Measurements from ENCODE around the gene TRIM43. TPM values are rescaled to one million over a fixed set of nuclear protein-coding genes. Genes with fewer than 3 reads are reported as not detected.
"Not testable (repeated sequence)": the region's sequence is repeated elsewhere in the genome, so short reads cannot be mapped to it uniquely, and the experiment has no call there.

The TRIM43 gene
- total and polyA plus RNA-seq, 2 donors (not counting 3 experiments of a cell fraction or from before 2014, with no cell fraction given) = not detected

DNA sequence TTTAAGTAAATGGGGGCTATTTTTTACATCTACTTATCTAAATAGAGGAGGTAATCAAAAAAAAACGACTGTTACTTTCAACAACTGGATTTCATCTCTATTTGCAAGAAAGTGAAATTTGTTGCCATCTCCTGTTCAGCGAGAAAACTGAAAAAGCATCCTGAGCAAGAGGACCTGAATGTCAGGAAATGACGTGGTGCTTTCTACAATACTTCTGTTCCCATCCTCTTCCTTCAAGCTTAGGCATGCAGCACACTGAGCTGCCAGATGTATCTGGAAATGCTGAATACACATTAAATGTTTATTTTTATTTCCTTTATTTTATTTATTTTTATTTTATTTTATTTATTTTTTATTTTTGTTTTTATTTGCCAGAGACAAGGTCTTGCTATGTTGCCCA, 21.2 kb downstream of the TRIM43 start:
- H3K9me1 ChIP-seq (replicated peaks; ENCODE audit: control insufficient read depth, extremely low read depth, insufficient read depth, low read length); intact Hi-C loops (cut with micrococcal nuclease); POLR2A ChIA-PET; H4K20me1 ChIP-seq (replicated peaks; ENCODE audit: control insufficient read depth, extremely low read depth, insufficient read depth, low read length); H3K4me3 ChIP-seq (replicated peaks in 1 of 3; ENCODE audit: insufficient read depth in 1 of 3, low read depth in 1 of 3, low read length in 3 of 3); H3K4me2 ChIP-seq (ENCODE audit: insufficient read depth, low read length); H2AFZ ChIP-seq (ENCODE audit: low read depth, low read length); H3K9me3 ChIP-seq (replicated peaks; ENCODE audit: control insufficient read depth, insufficient read depth, low read length); DNase-seq (ENCODE audit: low read depth, low spot score); CTCF ChIA-PET; H3K79me2 ChIP-seq (ENCODE audit: control insufficient read depth, insufficient read depth, low read length); BruUV-seq (replicated peaks); H3K27me3 ChIP-seq (ENCODE audit: control insufficient read depth in 2 of 2, insufficient read depth in 2 of 2, low read length in 2 of 2); H3K27ac ChIP-seq (ENCODE audit: insufficient read depth, low read depth, low read length); H3K4me1 ChIP-seq (ENCODE audit: control insufficient read depth, extremely low read depth, insufficient read depth, low read length); H3K36me3 ChIP-seq (ENCODE audit: control insufficient read depth in 2 of 2, extremely low read depth in 1 of 2, insufficient read depth in 2 of 2, low read length in 2 of 2); H3K9ac ChIP-seq (replicated peaks; ENCODE audit: extremely low read depth, insufficient read depth, low read length); dilution Hi-C loops (cut with MboI; ENCODE audit: extremely low pct_ligation_motif_present, low sequenced_read_pairs); FAIRE-seq: not testable (repeated sequence)

GRCh38 chr2:95622728-95623127, 30.9 kb downstream of the TRIM43 start:
- dilution Hi-C loops (cut with MboI; ENCODE audit: extremely low pct_ligation_motif_present, low sequenced_read_pairs) = not testable (repeated sequence)

DNA sequence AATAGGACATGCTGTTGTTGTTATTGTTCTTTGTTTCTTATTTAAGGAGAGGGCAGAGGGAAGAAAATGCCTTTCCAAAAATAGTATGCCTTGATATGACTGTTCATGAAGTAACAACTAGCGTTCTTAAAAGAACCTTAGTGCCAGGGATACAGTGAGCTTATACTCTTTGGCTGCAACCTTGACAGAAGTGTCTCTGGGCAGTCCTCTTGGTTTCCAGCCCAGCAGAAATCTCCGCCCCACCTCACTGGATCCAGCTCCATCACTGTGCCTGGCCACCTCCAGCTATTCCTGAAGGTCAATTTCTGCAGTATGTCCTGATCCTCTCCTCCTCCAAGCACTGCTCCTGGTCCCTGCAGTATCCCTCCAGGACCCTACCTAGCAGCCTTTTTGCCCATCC, 39.2 kb downstream of the TRIM43 start:
- POLR2A ChIA-PET; intact Hi-C loops (cut with micrococcal nuclease); H3K9me1 ChIP-seq (replicated peaks; ENCODE audit: control insufficient read depth, extremely low read depth, insufficient read depth, low read length); H3K27ac ChIP-seq (ENCODE audit: insufficient read depth, low read depth, low read length); H3K9ac ChIP-seq (replicated peaks; ENCODE audit: extremely low read depth, insufficient read depth, low read length); H4K20me1 ChIP-seq (replicated peaks; ENCODE audit: control insufficient read depth, extremely low read depth, insufficient read depth, low read length); H3K79me2 ChIP-seq (ENCODE audit: control insufficient read depth, insufficient read depth, low read length); H3K27me3 ChIP-seq (ENCODE audit: control insufficient read depth in 2 of 2, insufficient read depth in 2 of 2, low read length in 2 of 2); H2AFZ ChIP-seq (ENCODE audit: low read depth, low read length); H3K4me3 ChIP-seq (replicated peaks in 1 of 3; ENCODE audit: insufficient read depth in 1 of 3, low read depth in 1 of 3, low read length in 3 of 3); H3K4me2 ChIP-seq (ENCODE audit: insufficient read depth, low read length); FAIRE-seq; BruUV-seq (replicated peaks); H3K9me3 ChIP-seq (replicated peaks; ENCODE audit: control insufficient read depth, insufficient read depth, low read length); H3K36me3 ChIP-seq (ENCODE audit: control insufficient read depth in 2 of 2, extremely low read depth in 1 of 2, insufficient read depth in 2 of 2, low read length in 2 of 2); DNase-seq (ENCODE audit: low read depth, low spot score); CTCF ChIA-PET; dilution Hi-C loops (cut with MboI; ENCODE audit: extremely low pct_ligation_motif_present, low sequenced_read_pairs); H3K4me1 ChIP-seq (ENCODE audit: control insufficient read depth, extremely low read depth, insufficient read depth, low read length): not testable (repeated sequence)

More at GRCh38 chr2:95622728-95623127, 30.9 kb downstream of the TRIM43 start:
- H3K27ac ChIP-seq (ENCODE audit: insufficient read depth, low read depth, low read length); H3K9me1 ChIP-seq (replicated peaks; ENCODE audit: control insufficient read depth, extremely low read depth, insufficient read depth, low read length); H3K27me3 ChIP-seq (ENCODE audit: control insufficient read depth in 2 of 2, insufficient read depth in 2 of 2, low read length in 2 of 2); H3K79me2 ChIP-seq (ENCODE audit: control insufficient read depth, insufficient read depth, low read length); FAIRE-seq; H3K36me3 ChIP-seq (ENCODE audit: control insufficient read depth in 2 of 2, extremely low read depth in 1 of 2, insufficient read depth in 2 of 2, low read length in 2 of 2); CTCF ChIA-PET; H4K20me1 ChIP-seq (replicated peaks; ENCODE audit: control insufficient read depth, extremely low read depth, insufficient read depth, low read length); H2AFZ ChIP-seq (ENCODE audit: low read depth, low read length); H3K4me2 ChIP-seq (ENCODE audit: insufficient read depth, low read length); POLR2A ChIA-PET; H3K9me3 ChIP-seq (replicated peaks; ENCODE audit: control insufficient read depth, insufficient read depth, low read length); H3K4me3 ChIP-seq (replicated peaks in 1 of 3; ENCODE audit: insufficient read depth in 1 of 3, low read depth in 1 of 3, low read length in 3 of 3); H3K9ac ChIP-seq (replicated peaks; ENCODE audit: extremely low read depth, insufficient read depth, low read length); DNase-seq (ENCODE audit: low read depth, low spot score); H3K4me1 ChIP-seq (ENCODE audit: control insufficient read depth, extremely low read depth, insufficient read depth, low read length); BruUV-seq (replicated peaks); intact Hi-C loops (cut with micrococcal nuclease): not testable (repeated sequence)

DNA sequence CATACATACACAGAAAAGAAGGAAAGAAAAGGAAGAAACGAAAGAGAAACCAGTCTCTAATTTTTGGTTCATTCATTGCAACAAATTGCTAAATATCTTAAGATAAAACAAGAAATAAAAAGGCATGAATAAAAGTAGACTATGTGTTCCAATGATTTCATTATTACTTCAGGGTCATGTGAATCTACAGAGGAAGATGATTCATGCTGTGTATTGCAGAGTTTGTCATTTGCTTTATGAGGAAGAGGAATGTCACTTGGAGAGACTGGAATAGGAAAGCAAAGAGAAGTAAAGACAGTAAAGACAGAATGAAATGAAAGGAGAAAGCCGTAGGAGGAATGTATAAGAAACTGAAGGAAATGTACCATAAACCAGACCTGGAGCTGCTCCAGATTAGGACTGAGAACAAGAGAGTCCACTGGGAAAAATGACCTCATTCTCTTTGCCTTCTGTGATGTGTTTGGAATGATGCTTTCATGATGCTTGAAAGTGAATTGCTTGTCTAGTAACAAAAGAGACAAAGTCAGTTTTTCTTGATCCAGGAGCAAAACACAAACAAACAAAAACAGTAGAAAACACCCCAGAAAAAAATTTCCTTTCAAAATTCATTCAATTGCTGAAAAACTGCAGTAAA, 41.9 kb downstream of the TRIM43 start:
- CTCF ChIA-PET; H3K9ac ChIP-seq (replicated peaks; ENCODE audit: extremely low read depth, insufficient read depth, low read length); H3K4me1 ChIP-seq (ENCODE audit: control insufficient read depth, extremely low read depth, insufficient read depth, low read length); H3K4me2 ChIP-seq (ENCODE audit: insufficient read depth, low read length); H3K36me3 ChIP-seq (ENCODE audit: control insufficient read depth in 2 of 2, extremely low read depth in 1 of 2, insufficient read depth in 2 of 2, low read length in 2 of 2); BruUV-seq (replicated peaks); DNase-seq (ENCODE audit: low read depth, low spot score); H3K27ac ChIP-seq (ENCODE audit: insufficient read depth, low read depth, low read length); intact Hi-C loops (cut with micrococcal nuclease); dilution Hi-C loops (cut with MboI; ENCODE audit: extremely low pct_ligation_motif_present, low sequenced_read_pairs); H3K9me3 ChIP-seq (replicated peaks; ENCODE audit: control insufficient read depth, insufficient read depth, low read length); POLR2A ChIA-PET; H3K4me3 ChIP-seq (replicated peaks in 1 of 3; ENCODE audit: insufficient read depth in 1 of 3, low read depth in 1 of 3, low read length in 3 of 3); H3K9me1 ChIP-seq (replicated peaks; ENCODE audit: control insufficient read depth, extremely low read depth, insufficient read depth, low read length); H2AFZ ChIP-seq (ENCODE audit: low read depth, low read length); H3K79me2 ChIP-seq (ENCODE audit: control insufficient read depth, insufficient read depth, low read length); H4K20me1 ChIP-seq (replicated peaks; ENCODE audit: control insufficient read depth, extremely low read depth, insufficient read depth, low read length); H3K27me3 ChIP-seq (ENCODE audit: control insufficient read depth in 2 of 2, insufficient read depth in 2 of 2, low read length in 2 of 2): not testable (repeated sequence)
- FAIRE-seq = peak; percentile 69
